Epithelial cell of esophagus (primary cell): ENCODE data around the gene FARS2.
"Not testable (repeated sequence)": the region's sequence is repeated elsewhere in the genome, so short reads cannot be mapped to it uniquely, and the experiment has no call there.

Source experiments
- DNase-seq: peaks from one replicate; pipeline ENCODE4 v3.0.0; 2010; ENCODE audit warnings: low read depth
- H3K4me3 ChIP-seq: 2 replicates; pipeline ENCODE4 v1.5.1; 2011; ENCODE audit warnings: mild to moderate bottlenecking, low read length, control low read depth
- CTCF ChIP-seq: IDR thresholded peaks from 2 replicates; pipeline ENCODE4 v1.5.1; 2011; ENCODE audit warnings: low read depth, mild to moderate bottlenecking, low read length, control low read depth, inconsistent platforms; ENCODE audit not compliant: insufficient read depth; ENCODE audit errors: missing control alignments

FARS2 gene

GRCh38 chr6:5645328-5646290 lies 384.3 kb downstream of the FARS2 start:
- H3K4me3 ChIP-seq: no peak overlapping the region
- DNase-seq: no peak
- TF ChIP-seq CTCF: no peak

- no peak for DNase-seq
- no peak for TF ChIP-seq CTCF
- no peak overlapping the region for H3K4me3 ChIP-seq
These were observed 391.3 kb downstream of the FARS2 start for GRCh38 chr6:5652406-5653137.

- H3K4me3 ChIP-seq: no peak overlapping the region
- no peak for TF ChIP-seq CTCF
- DNase-seq: no peak
These were observed 392.5 kb downstream of the FARS2 start for GRCh38 chr6:5653801-5654200.

- no peak for DNase-seq
- no peak for TF ChIP-seq CTCF
- H3K4me3 ChIP-seq: no peak overlapping the region
These were observed 394.9 kb downstream of the FARS2 start for GRCh38 chr6:5656226-5656625.

GRCh38 chr6:5656695-5657094 lies 395.4 kb downstream of the FARS2 start:
- H3K4me3 ChIP-seq, DNase-seq: not testable (repeated sequence)

GRCh38 chr6:5657684-5658430 lies 396.5 kb downstream of the FARS2 start:
- TF ChIP-seq CTCF: no peak
- no peak overlapping the region for H3K4me3 ChIP-seq
- DNase-seq: no peak

- H3K4me3 ChIP-seq: no peak overlapping the region
- DNase-seq: no peak
- TF ChIP-seq CTCF: no peak
These were observed 398.2 kb downstream of the FARS2 start for GRCh38 chr6:5659467-5659866.
